ENCODE data around the gene CLDND2. TPM values are rescaled to one million over a fixed set of nuclear protein-coding genes. Genes with fewer than 3 reads are reported as not detected.

CLDND2 gene
- total and polyA plus RNA-seq, 2 of the 8 experiments (the other 6 are each of a cell fraction or from before 2014, with no cell fraction given) = 0.21 to 0.56 TPM

- TF ChIP-seq CREB1 (IDR thresholded peaks at IDR 0.05) = peak; percentile 36; the same call in 1 of the 2 replicates
- TF ChIP-seq SP4 (IDR thresholded peaks at IDR 0.05; ENCODE audit: low read length) = 0 out of 2 replicates have a peak, but pooled peaks have one; percentile 91
- TF ChIP-seq KDM4A (IDR thresholded peaks at IDR 0.05; ENCODE audit: low read depth, low read length, severe bottlenecking) = peak; percentile 91
- TF ChIP-seq SIN3A (conservative IDR thresholded peaks at IDR 0.05 in 1 of 2, IDR thresholded peaks at IDR 0.05 in 1 of 2; ENCODE audit: low read depth in 1 of 2, low read length in 2 of 2) = peak in 1 of 2 experiments; percentile 34; a peak in 1 of 4 replicates
- peak; percentile 93 for TF ChIP-seq MAX (IDR thresholded peaks at IDR 0.05)
- no peak for TF ChIP-seq EP300 (IDR thresholded peaks at IDR 0.05; ENCODE audit: borderline replicate concordance in 1 of 2, low read depth in 2 of 2, low read length in 2 of 2)
- no peak for TF ChIP-seq CHD2 (IDR thresholded peaks at IDR 0.05; ENCODE audit: low read length)
- no peak for TF ChIP-seq CBX8 (IDR thresholded peaks at IDR 0.05; ENCODE audit: borderline replicate concordance, low read depth, low read length)
- no peak for TF ChIP-seq NANOG (IDR thresholded peaks at IDR 0.05; ENCODE audit: insufficient read depth, low read depth, low read length, poor library complexity, severe bottlenecking)
- TF ChIP-seq CHD1 (IDR thresholded peaks at IDR 0.05; ENCODE audit: low read depth, low read length) = no peak
- peak; percentile 7 for TF ChIP-seq EZH2 (IDR thresholded peaks at IDR 0.05; ENCODE audit: low read depth, low read length, severe bottlenecking)
- TF ChIP-seq KDM5A (IDR thresholded peaks at IDR 0.05; ENCODE audit: low read length) = no peak
- TF ChIP-seq HDAC6 (IDR thresholded peaks at IDR 0.05; ENCODE audit: low read depth, low read length) = no peak
These were observed 28.8 kb downstream of the CLDND2 start (continued) for GRCh38 chr19:51339687-51340656.

All from H1 (cell line).